Subcutaneous abdominal adipose tissue (tissue), 5 donors: ENCODE data around the gene KIF16B.

Source experiments
- H3K27ac ChIP-seq: one replicate; pipeline ENCODE4 v1.7.0; 2013; ENCODE audit warnings: low read depth, mild to moderate bottlenecking, inconsistent platforms, low read length, moderate library complexity
- H3K27me3 ChIP-seq, 5 donors: one replicate each; pipeline ENCODE4 v1.7.0; 2013; ENCODE audit warnings: low read length in 5 of 5, inconsistent platforms in 1 of 5; ENCODE audit not compliant: control insufficient read depth in 5 of 5, insufficient read depth in 4 of 5
- H3K36me3 ChIP-seq, 5 donors: one replicate each; pipeline ENCODE4 v1.7.0; 2013; ENCODE audit warnings: low read length in 5 of 5; ENCODE audit not compliant: control insufficient read depth in 5 of 5, insufficient read depth in 5 of 5
- H3K4me1 ChIP-seq, 5 donors: one replicate each; pipeline ENCODE4 v1.7.0; 2013; ENCODE audit warnings: low read length in 5 of 5, mild to moderate bottlenecking in 3 of 5, moderate library complexity in 1 of 5; ENCODE audit not compliant: control insufficient read depth in 5 of 5, insufficient read depth in 5 of 5
- H3K4me3 ChIP-seq, 5 donors: one replicate each; pipeline ENCODE4 v1.7.0; 2013; ENCODE audit warnings: low read length in 5 of 5, low read depth in 1 of 5
- H3K9ac ChIP-seq, 5 donors: one replicate each; pipeline ENCODE4 v1.7.0; 2013; ENCODE audit warnings: low read length in 5 of 5, mild to moderate bottlenecking in 4 of 5, moderate library complexity in 3 of 5
- H3K9me3 ChIP-seq, 5 donors: one replicate each; pipeline ENCODE4 v1.7.0; 2013; ENCODE audit warnings: low read length in 5 of 5; ENCODE audit not compliant: control insufficient read depth in 5 of 5
- donor health status: healthy.
- donor health status: healthy.
- donor health status: healthy.
- donor health status: healthy.
- donor health status: healthy.

Gene KIF16B

DNA sequence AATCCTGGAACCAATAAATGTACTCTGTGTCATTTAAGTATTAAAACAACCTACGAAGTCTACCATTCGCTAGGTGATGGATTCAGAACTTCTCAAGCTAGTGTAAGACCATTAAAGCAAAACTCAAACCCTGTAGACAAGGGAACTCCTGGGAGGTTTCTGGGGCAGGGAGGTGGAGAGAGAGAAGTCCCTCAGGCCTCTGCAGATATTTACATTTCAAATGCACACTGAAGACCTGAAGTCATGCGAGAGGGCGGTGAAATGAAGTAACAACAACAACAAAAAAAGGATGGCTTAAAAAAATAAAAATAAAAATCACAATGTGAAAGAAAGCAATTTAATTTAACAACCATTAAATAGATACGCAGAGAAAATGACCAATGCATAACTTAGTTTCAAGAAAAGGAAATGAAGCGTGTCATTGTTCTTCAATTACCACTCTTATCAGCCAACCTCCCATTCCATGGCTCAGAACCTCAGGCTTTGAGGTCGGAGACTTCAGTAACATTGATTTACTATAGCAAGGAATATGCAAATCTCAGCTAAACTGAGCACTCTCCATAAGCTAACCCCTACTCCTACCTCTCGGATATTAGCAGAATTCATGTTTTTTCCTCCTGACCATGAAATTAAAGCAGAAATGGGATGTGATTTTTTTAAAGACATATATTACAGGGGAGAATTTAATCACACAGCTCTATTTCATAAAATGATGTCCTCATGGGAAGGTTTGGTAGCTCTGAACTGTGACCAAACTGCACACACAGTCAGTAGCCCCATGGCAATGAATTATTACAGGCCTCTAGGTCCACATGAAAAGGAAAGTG is 140.6 kb downstream of the KIF16B start:
- Histone ChIP-seq H3K4me1 (peaks cover 0 to 10% (median 0%) of the 10 kb centered on the region in 5 donors), H3K9me3 (no peaks in the 10 kb centered on the region), H3K27me3 (no peaks in the 10 kb centered on the region), H3K4me3 (no peak overlapping the region), H3K9ac (no peak overlapping the region), H3K27ac (no peak overlapping the region), H3K36me3 (peaks cover 8 to 19% (median 11%) of the 10 kb centered on the region in 5 donors)

- Histone ChIP-seq H3K4me1 (peaks cover 0 to 6% (median 0%) of the 10 kb centered on the region in 5 donors), H3K36me3 (peaks cover 29 to 55% (median 34%) of the 10 kb centered on the region in 5 donors), H3K27me3 (no peaks in the 10 kb centered on the region), H3K9ac (no peak overlapping the region), H3K9me3 (no peaks in the 10 kb centered on the region), H3K4me3 (no peak overlapping the region), H3K27ac (no peak overlapping the region)
Observed at GRCh38 chr20:16428112-16428511, 145.1 kb downstream of the KIF16B start.

GRCh38 chr20:16427571-16427970 is 145.7 kb downstream of the KIF16B start:
- H3K36me3 ChIP-seq: peaks cover 33 to 55% (median 34%) of the 10 kb centered on the region in 5 donors

GRCh38 chr20:16424780-16425179 is 148.5 kb downstream of the KIF16B start:
- H3K4me1 ChIP-seq: no peaks in the 10 kb centered on the region
- no peak overlapping the region for H3K4me3 ChIP-seq
- peaks cover 33 to 58% (median 37%) of the 10 kb centered on the region in 5 donors for H3K36me3 ChIP-seq
- no peak overlapping the region for H3K9ac ChIP-seq
- no peak overlapping the region for H3K27ac ChIP-seq
- no peaks in the 10 kb centered on the region for H3K27me3 ChIP-seq
- peaks cover 0 to 3% (median 0%) of the 10 kb centered on the region in 5 donors for H3K9me3 ChIP-seq

More at GRCh38 chr20:16427571-16427970, 145.7 kb downstream of the KIF16B start:
- no peak overlapping the region for H3K9ac ChIP-seq
- no peak overlapping the region for H3K4me3 ChIP-seq
- no peaks in the 10 kb centered on the region for H3K27me3 ChIP-seq
- H3K27ac ChIP-seq: no peak overlapping the region
- peaks cover 0 to under 1% (median 0%) of the 10 kb centered on the region in 5 donors for H3K4me1 ChIP-seq
- H3K9me3 ChIP-seq: peaks cover 0 to 3% (median 0%) of the 10 kb centered on the region in 5 donors

DNA sequence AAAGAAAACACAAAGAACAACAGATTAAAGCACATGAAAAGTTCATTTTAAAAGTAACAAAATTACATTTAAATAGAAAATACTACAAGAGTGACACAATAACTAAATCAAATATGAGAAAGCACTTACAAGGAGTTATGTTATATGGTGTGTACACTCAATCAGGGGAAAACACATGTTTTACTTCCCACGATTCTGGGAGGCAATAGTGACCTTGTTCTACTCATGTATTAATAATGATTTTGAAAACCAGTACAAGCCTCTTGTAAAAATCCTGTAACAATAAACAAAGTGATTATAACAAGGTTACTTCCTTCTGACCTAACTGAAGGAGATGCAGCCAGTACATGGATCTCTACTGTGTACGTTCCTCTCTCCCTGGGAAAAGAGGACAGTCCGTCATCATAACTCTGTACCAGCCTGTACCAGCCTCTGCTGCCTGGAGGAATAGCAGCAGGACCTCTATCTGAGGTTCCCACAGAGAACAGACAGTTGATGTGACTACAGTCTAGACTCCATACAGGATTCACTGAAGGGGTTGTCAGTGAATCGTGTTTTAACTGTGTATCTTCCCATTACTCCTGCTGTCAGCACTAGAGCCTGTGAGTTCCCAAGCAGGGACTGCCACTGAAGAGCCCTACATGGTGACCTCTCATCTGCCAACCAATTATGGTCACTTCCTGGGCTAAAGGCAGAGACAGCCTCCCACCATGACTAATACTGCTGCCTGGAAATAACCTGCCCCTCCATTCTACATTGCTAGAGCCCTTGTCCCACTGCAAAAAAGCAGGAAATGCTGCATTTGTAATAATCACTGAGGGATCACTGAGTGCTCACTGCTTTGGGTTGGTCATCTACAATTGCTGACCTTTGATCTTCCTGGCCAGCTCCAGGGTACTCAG is 149.7 kb downstream of the KIF16B start:
- Histone ChIP-seq H3K4me1 (no peaks in the 10 kb centered on the region), H3K27me3 (no peaks in the 10 kb centered on the region), H3K9ac (no peak overlapping the region), H3K4me3 (no peak overlapping the region), H3K9me3 (peaks cover 0 to 3% (median 0%) of the 10 kb centered on the region in 5 donors), H3K36me3 (peaks cover 33 to 54% (median 36%) of the 10 kb centered on the region in 5 donors), H3K27ac (no peak overlapping the region)

DNA sequence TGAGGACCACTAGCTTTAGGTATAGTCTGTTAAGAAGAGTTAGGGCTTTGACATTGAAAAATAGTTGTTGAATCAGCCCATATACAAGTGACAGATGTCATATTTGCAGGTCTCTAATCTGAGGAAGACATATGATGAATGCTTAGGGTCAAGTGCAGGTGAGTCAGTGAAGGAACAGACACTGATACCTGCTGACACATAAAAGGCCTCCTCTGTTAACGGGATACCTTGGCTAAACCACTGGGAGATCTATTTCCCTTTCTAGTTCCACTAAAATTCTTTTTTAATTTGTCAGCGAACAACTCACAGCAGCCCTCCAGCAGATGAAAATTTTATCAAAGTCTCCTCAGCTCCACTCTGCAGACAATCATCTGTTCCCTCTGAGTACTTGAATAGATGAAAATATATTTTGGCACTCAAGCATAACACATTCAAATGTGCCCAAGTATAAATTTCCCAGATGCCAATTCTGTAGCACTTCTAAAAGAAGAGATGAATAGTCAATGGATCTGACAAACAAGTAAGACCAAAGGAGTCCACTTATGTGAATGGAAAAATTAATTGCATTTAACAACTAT is 154.0 kb downstream of the KIF16B start:
- Histone ChIP-seq H3K9me3 (peaks cover 0 to 5% (median 0%) of the 10 kb centered on the region in 5 donors), H3K4me3 (no peak overlapping the region), H3K4me1 (no peaks in the 10 kb centered on the region), H3K36me3 (peaks cover 16 to 28% (median 21%) of the 10 kb centered on the region in 5 donors), H3K27me3 (no peaks in the 10 kb centered on the region), H3K27ac (no peak overlapping the region), H3K9ac (no peak overlapping the region)

DNA sequence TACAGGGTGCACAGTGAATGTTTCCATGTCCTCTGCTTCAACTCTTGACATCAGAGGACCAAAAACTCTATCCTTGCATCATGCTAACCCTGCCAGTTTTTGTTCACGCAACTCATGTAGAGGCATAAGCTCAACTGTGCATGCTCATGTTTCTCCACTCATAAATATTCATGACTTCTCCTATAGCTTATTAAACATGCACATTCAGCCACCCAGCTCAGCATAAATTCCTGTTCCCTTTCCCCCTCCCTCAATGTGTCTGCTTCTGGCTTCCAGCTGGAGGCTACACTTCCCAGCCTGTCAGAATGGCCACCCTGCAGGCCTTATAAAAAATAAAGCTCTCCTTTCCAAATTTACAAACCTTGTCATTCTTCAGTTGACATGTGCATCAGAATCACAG is 154.6 kb downstream of the KIF16B start:
- H3K4me1 ChIP-seq: no peaks in the 10 kb centered on the region
- peaks cover 10 to 22% (median 19%) of the 10 kb centered on the region in 5 donors for H3K36me3 ChIP-seq
- H3K9me3 ChIP-seq: peaks cover 0 to 5% (median 0%) of the 10 kb centered on the region in 5 donors
- H3K27ac ChIP-seq: no peak overlapping the region
- no peak overlapping the region for H3K4me3 ChIP-seq
- H3K27me3 ChIP-seq: no peaks in the 10 kb centered on the region
- no peak overlapping the region for H3K9ac ChIP-seq

GRCh38 chr20:16417001-16417400 is 156.2 kb downstream of the KIF16B start:
- no peaks in the 10 kb centered on the region for H3K4me1 ChIP-seq

GRCh38 chr20:16415071-16416053 is 157.9 kb downstream of the KIF16B start:
- H3K4me1 ChIP-seq: no peaks in the 10 kb centered on the region
- no peaks in the 10 kb centered on the region for H3K27me3 ChIP-seq
- peaks cover 11 to 27% (median 14%) of the 10 kb centered on the region in 5 donors for H3K36me3 ChIP-seq
- H3K4me3 ChIP-seq: no peak overlapping the region
- no peak overlapping the region for H3K9ac ChIP-seq
- H3K9me3 ChIP-seq: peaks cover 0 to 17% (median 14%) of the 10 kb centered on the region in 5 donors
- H3K27ac ChIP-seq: no peak overlapping the region

More at GRCh38 chr20:16417001-16417400, 156.2 kb downstream of the KIF16B start:
- Histone ChIP-seq H3K27ac (no peak overlapping the region), H3K27me3 (no peaks in the 10 kb centered on the region), H3K36me3 (peaks cover 11 to 17% (median 14%) of the 10 kb centered on the region in 5 donors), H3K4me3 (no peak overlapping the region), H3K9ac (no peak overlapping the region), H3K9me3 (peaks cover 0 to 4% (median 0%) of the 10 kb centered on the region in 5 donors)
